Common myeloid progenitor, CD34-positive (primary cell): ENCODE results near the gene CCDC183.
A peak's percentile ranks its signal among the peaks of the same experiment; 100 is the strongest.

Experiments
- CTCF ChIA-PET: fragments of 350-600 bp; sonication (Branson Sonifier 250); formaldehyde crosslinking; loops from one replicate; lab custom pipeline; 2021; ENCODE audit warnings: antibody characterized with exemption; lab: Charles Lee
- POLR2A ChIA-PET: fragments of 350-600 bp; sonication (Branson Sonifier 250); formaldehyde crosslinking; loops from one replicate; lab custom pipeline; 2021; ENCODE audit warnings: antibody characterized with exemption; lab: Charles Lee
- DNase-seq, 3 donors: peaks; one replicate each; pipeline versions ENCODE4 v3.0.0 to v3.0.0-alpha.2; 2013
- H3K27ac ChIP-seq, 2 experiments: 1 replicate in 1 of 2; 2 replicates in 1 of 2; pipeline ENCODE4 v1.7.0; 2013; ENCODE audit warnings: inconsistent platforms in 2 of 2, low read length in 2 of 2, mild to moderate bottlenecking in 2 of 2, low read depth in 1 of 2, moderate library complexity in 1 of 2; ENCODE audit not compliant: severe bottlenecking in 2 of 2, insufficient read depth in 1 of 2, poor library complexity in 1 of 2
- H3K27me3 ChIP-seq, 5 experiments: replicated peaks in 2 of 5; 1 replicate in 3 of 5; 2 replicates in 2 of 5; pipeline versions ENCODE4 v1.6.1 to v1.7.0; 2013; ENCODE audit warnings: low read length in 4 of 5, mild to moderate bottlenecking in 2 of 5, moderate library complexity in 2 of 5, inconsistent platforms in 1 of 5; ENCODE audit not compliant: insufficient read depth in 5 of 5, control insufficient read depth in 4 of 5
- H3K36me3 ChIP-seq, 4 experiments: 1 replicate in 2 of 4; 2 replicates in 2 of 4; pipeline versions ENCODE4 v1.6.1 to v1.7.0; 2013; ENCODE audit warnings: low read length in 3 of 4, control low read depth in 1 of 4, mild to moderate bottlenecking in 1 of 4; ENCODE audit not compliant: control insufficient read depth in 4 of 4, insufficient read depth in 4 of 4
- H3K4me1 ChIP-seq, 4 experiments: 1 replicate in 3 of 4; 2 replicates in 1 of 4; pipeline versions ENCODE4 v1.6.1 to v1.7.1; 2013; ENCODE audit warnings: low read length in 3 of 4, mild to moderate bottlenecking in 3 of 4, control low read depth in 1 of 4, inconsistent platforms in 1 of 4, moderate library complexity in 1 of 4; ENCODE audit not compliant: control insufficient read depth in 4 of 4, insufficient read depth in 4 of 4; ENCODE audit errors: control extremely low read depth in 1 of 4
- H3K4me3 ChIP-seq, 7 experiments: 1 replicate in 4 of 7; 2 replicates in 3 of 7; pipeline versions ENCODE4 v1.5.1 to v1.7.0; 2013; ENCODE audit warnings: mild to moderate bottlenecking in 7 of 7, low read length in 6 of 7, moderate library complexity in 6 of 7, inconsistent platforms in 2 of 7, low read depth in 2 of 7, control low read depth in 1 of 7; ENCODE audit not compliant: insufficient read depth in 4 of 7, control insufficient read depth in 1 of 7; ENCODE audit errors: extremely low read depth in 1 of 7
- H3K9me3 ChIP-seq, 5 experiments: 1 replicate in 4 of 5; 2 replicates in 1 of 5; pipeline versions ENCODE4 v1.6.1 to v1.7.1; 2013; ENCODE audit warnings: low read length in 4 of 5, mild to moderate bottlenecking in 2 of 5, inconsistent platforms in 1 of 5, low read depth in 1 of 5, moderate library complexity in 1 of 5; ENCODE audit not compliant: control insufficient read depth in 4 of 5, insufficient read depth in 2 of 5; ENCODE audit errors: control extremely low read depth in 1 of 5
- WGBS: methylation state at CpG from one replicate; pipeline ENCODE4 v1.1.5; 2013; ENCODE audit not compliant: insufficient coverage; 5-methylcytosine and 5-hydroxymethylcytosine counted together

CCDC183 gene

DNA sequence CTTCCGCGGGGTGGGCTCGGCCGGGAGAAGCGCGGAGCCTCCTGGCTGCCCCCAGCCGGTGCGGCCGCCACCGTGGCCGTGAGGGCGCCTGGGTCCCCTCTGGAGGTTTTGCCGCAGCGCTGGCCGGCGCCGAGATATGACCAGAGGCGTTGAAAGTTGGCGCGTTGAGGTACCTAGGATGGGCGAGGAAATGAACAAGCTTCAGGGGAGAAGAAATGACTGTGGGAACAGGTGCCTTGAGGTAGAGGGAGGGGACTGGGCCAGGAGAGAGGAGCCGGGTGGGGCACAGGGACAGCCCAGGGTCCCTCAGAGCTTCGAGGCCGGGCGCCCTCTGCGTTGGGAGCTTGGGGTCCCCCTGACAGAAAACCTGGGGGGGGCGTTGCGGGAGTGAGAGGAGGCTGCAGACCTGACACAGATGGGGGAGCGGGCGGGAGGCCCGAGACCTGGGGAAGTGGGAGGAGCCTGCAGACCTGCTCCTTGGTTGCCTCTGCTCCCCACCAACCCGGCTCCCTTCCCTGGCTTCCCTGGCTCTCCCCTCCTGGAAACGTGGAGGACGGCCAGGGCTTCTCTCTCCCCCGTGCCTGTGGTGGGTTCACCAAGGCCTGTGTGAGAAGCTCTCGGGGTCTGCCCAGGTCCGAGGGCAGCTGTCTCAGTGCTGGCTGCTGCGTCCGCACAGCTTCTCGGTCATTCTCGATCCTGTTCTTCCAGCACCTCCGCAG is 25.8 kb downstream of the CCDC183 start:
- POLR2A ChIA-PET: interaction anchor here (0.7 to 1.3 kb wide), 2 partner anchors 19 to 171 kb away, joined by 3 read pairs; no protein-coding TSS in a partner anchor
- peaks cover 10 to 43% (median 22%) of the 10 kb centered on the region in 4 experiments for H3K36me3 ChIP-seq
- H3K27ac ChIP-seq: no peak overlapping the region
- CTCF ChIA-PET: interaction anchor here (0.6 to 2.2 kb wide), 5 partner anchors 10 to 1614 kb away, joined by 3 to 10 read pairs (median 3); partner anchors contain the start of genes FBXW5 and RABL6
- peaks cover 0 to 10% (median 5%) of the 10 kb centered on the region in 4 experiments for H3K4me1 ChIP-seq
- H3K27me3 ChIP-seq: peaks cover 0 to 8% (median 0%) of the 10 kb centered on the region in 5 experiments
- H3K4me3 ChIP-seq: peak overlapping the region in 3 of 7 experiments; percentile 63 to 64 (median 64)
- no peak for DNase-seq
- H3K9me3 ChIP-seq: no peaks in the 10 kb centered on the region
- WGBS: 79% methylated on average over 39 of the region's 42 CpGs

- 94% methylated on average over 23 of the region's 30 CpGs for WGBS
- Histone ChIP-seq H3K9me3 (no peaks in the 10 kb centered on the region), H3K36me3 (peaks cover 7 to 55% (median 27%) of the 10 kb centered on the region in 4 experiments), H3K4me1 (peaks cover 0 to 10% (median 5%) of the 10 kb centered on the region in 4 experiments), H3K27me3 (peaks cover 0 to 8% (median 0%) of the 10 kb centered on the region in 5 experiments), H3K27ac (no peak overlapping the region), H3K4me3 (no peak overlapping the region)
- no peak for DNase-seq
- ChIA-PET POLR2A (interaction anchor here (1.3 kb wide), 1 partner anchor 18 kb away, joined by 3 read pairs; no protein-coding TSS in a partner anchor), CTCF (interaction anchor here (0.6 to 2.2 kb wide), 7 partner anchors 8 to 1615 kb away, joined by 3 to 10 read pairs (median 4); partner anchors contain the start of genes CLIC3, FBXW5 and RABL6)
Observed at GRCh38 chr9:136823136-136824046, 27.3 kb downstream of the CCDC183 start.

DNA sequence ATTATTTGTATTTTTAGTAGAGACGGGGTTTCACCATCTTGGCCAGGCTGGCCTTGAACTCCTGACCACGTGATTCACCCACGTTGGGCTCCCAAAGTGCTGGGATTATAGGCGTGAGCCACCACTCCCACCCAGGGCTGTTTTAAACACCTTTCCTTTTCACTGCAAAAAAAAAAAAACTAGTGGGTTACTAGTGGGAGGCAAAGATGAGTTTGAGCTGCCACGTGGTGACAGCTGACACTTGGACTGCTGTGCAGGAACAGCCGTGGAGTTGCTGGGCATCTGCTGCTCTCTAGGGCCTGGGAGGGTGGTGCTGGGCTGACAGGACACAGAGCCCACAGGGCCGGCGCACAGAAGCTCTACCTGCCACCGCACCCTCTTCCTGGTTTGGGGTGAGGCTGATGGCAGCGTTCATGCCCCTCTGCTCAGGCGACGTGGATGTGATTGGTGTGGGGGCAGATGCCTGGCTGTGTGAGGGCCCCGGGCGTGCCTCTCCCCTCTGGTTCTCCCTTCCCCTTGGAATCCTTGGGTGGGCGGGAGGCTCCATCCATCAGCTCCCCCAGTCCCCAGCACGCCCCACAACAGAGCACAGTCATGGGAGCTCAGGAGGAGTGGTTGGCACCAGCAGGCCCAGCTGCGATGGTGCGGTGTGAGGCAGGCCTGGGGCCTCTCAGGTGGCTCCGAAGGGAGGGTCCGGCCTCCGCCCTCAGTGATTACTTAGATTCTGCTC is 28.5 kb downstream of the CCDC183 start:
- Histone ChIP-seq H3K27ac (no peak overlapping the region), H3K9me3 (no peaks in the 10 kb centered on the region), H3K4me3 (no peak overlapping the region), H3K27me3 (peaks cover 0 to 8% (median 0%) of the 10 kb centered on the region in 5 experiments), H3K36me3 (peaks cover 7 to 68% (median 38%) of the 10 kb centered on the region in 4 experiments), H3K4me1 (peaks cover 0 to 10% (median 5%) of the 10 kb centered on the region in 4 experiments)
- CTCF ChIA-PET: interaction anchor here (0.6 to 1.5 kb wide), 3 partner anchors 12 to 42 kb away, joined by 3 to 4 read pairs (median 4); no protein-coding TSS in a partner anchor
- WGBS: 92% methylated on average over 14 of the region's 21 CpGs
- POLR2A ChIA-PET: no interaction called here
- no peak for DNase-seq

- Histone ChIP-seq H3K27ac (no peak overlapping the region), H3K36me3 (peaks cover 11 to 77% (median 42%) of the 10 kb centered on the region in 4 experiments), H3K9me3 (no peaks in the 10 kb centered on the region), H3K4me1 (peaks cover 0 to 10% (median 5%) of the 10 kb centered on the region in 4 experiments), H3K27me3 (peaks cover 0 to 8% (median 0%) of the 10 kb centered on the region in 5 experiments), H3K4me3 (no peak overlapping the region)
- CTCF ChIA-PET: interaction anchor here (1.5 kb wide), 1 partner anchor 16 kb away, joined by 4 read pairs; no protein-coding TSS in a partner anchor
- no peak for DNase-seq
- POLR2A ChIA-PET: no interaction called here
- 96% methylated on average over 41 of the region's 44 CpGs for WGBS
Observed at GRCh38 chr9:136825295-136826187, 29.4 kb downstream of the CCDC183 start.

DNA sequence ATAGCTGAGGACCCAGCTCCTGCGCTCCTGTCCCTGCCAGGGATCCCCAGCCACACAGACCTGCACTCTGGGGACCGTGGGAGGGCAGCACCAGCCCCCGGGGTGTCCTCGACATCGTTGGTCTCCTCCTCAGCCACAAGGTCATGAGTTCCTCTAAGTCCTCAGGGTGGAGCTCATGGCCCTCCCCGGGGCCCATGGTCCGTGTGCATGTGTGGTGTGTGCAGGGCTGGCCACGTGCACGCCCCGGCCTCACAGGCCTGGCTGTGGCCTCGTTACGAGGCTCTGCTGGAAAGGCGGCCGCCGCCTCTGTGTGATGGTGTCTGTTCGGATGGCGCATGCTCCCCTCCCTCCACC is 30.0 kb downstream of the CCDC183 start:
- CTCF ChIA-PET: interaction anchor here (1.5 kb wide), 1 partner anchor 16 kb away, joined by 4 read pairs; no protein-coding TSS in a partner anchor
- DNase-seq: no peak
- Histone ChIP-seq H3K9me3 (no peaks in the 10 kb centered on the region), H3K4me1 (peaks cover 0 to 5% (median 2%) of the 10 kb centered on the region in 4 experiments), H3K27ac (no peak overlapping the region), H3K36me3 (peaks cover 14 to 83% (median 47%) of the 10 kb centered on the region in 4 experiments), H3K27me3 (peaks cover 0 to 3% (median 0%) of the 10 kb centered on the region in 5 experiments), H3K4me3 (no peak overlapping the region)
- 98% methylated on average over 5 of the region's 17 CpGs for WGBS
- POLR2A ChIA-PET: no interaction called here
